ENCODE results near the gene LRBA. TPM values are rescaled to one million over a fixed set of nuclear protein-coding genes. Genes with fewer than 3 reads are reported as not detected.
A peak's percentile ranks its signal among the peaks of the same experiment; 100 is the strongest.

The LRBA gene
- total and polyA plus RNA-seq, 8 donors: 43.3 to 62.5 (median 52.3) TPM

DNA sequence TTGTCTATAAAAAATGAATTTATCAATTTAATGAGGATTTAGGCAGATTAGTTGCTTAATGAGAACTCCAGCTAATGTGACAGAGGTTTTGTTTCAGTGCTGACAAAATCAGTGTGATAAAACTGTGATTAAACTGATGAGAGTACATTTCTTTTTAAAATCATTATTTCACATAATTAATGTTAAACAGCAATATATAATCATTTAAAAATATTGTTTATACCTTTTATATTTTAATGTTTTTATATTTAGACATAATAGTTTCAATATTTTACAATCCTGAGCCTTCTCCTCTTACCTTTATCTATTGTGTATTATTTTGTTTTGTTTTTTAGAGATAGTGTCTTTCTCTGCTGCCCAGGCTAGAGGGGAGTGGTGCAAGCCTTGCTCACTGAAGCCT is 480.3 kb downstream of the LRBA start:
- no peak overlapping the region for H3K4me3 ChIP-seq
- DNase-seq (no peak), ATAC-seq (no peak)
- H3K27me3 ChIP-seq: no peaks in the 10 kb centered on the region
- H3K9me3 ChIP-seq: peaks cover 0 to 3% of the 10 kb centered on the region in 2 donors
- intact Hi-C loops (cut with DNase I): no loop called here
- TF ChIP-seq, protein P1, sequence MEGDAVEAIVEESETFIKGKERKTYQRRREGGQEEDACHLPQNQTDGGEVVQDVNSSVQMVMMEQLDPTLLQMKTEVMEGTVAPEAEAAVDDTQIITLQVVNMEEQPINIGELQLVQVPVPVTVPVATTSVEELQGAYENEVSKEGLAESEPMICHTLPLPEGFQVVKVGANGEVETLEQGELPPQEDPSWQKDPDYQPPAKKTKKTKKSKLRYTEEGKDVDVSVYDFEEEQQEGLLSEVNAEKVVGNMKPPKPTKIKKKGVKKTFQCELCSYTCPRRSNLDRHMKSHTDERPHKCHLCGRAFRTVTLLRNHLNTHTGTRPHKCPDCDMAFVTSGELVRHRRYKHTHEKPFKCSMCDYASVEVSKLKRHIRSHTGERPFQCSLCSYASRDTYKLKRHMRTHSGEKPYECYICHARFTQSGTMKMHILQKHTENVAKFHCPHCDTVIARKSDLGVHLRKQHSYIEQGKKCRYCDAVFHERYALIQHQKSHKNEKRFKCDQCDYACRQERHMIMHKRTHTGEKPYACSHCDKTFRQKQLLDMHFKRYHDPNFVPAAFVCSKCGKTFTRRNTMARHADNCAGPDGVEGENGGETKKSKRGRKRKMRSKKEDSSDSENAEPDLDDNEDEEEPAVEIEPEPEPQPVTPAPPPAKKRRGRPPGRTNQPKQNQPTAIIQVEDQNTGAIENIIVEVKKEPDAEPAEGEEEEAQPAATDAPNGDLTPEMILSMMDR (IDR thresholded peaks at IDR 0.05): no peak
- no peak overlapping the region for H3K27ac ChIP-seq
- no peaks in the 10 kb centered on the region for H3K4me1 ChIP-seq
- no peaks in the 10 kb centered on the region for H3K36me3 ChIP-seq

GRCh38 chr4:150533673-150534072 is 481.4 kb downstream of the LRBA start:
- intact Hi-C loops (cut with DNase I): no loop called here
- H3K27ac ChIP-seq: no peak overlapping the region
- no peak overlapping the region for H3K4me3 ChIP-seq
- H3K9me3 ChIP-seq: peaks cover 0 to 3% of the 10 kb centered on the region in 2 donors
- DNase-seq: no peak
- ATAC-seq: no peak
- H3K36me3 ChIP-seq: no peaks in the 10 kb centered on the region
- no peaks in the 10 kb centered on the region for H3K27me3 ChIP-seq
- no peaks in the 10 kb centered on the region for H3K4me1 ChIP-seq
- TF ChIP-seq, protein P1 (IDR thresholded peaks at IDR 0.05): no peak

- DNase-seq (no peak), ATAC-seq (no peak)
- TF ChIP-seq, protein P1 (IDR thresholded peaks at IDR 0.05): no peak
- Histone ChIP-seq H3K9me3 (no peaks in the 10 kb centered on the region), H3K27me3 (no peaks in the 10 kb centered on the region), H3K4me1 (no peaks in the 10 kb centered on the region), H3K27ac (no peak overlapping the region), H3K4me3 (no peak overlapping the region), H3K36me3 (no peaks in the 10 kb centered on the region)
- intact Hi-C loops (cut with DNase I): no loop called here
Observed at GRCh38 chr4:150525321-150525868, 489.7 kb downstream of the LRBA start.

- Histone ChIP-seq H3K9me3 (no peaks in the 10 kb centered on the region), H3K4me3 (no peak overlapping the region), H3K36me3 (no peaks in the 10 kb centered on the region), H3K27me3 (no peaks in the 10 kb centered on the region), H3K4me1 (no peaks in the 10 kb centered on the region), H3K27ac (no peak overlapping the region)
- intact Hi-C loops (cut with DNase I): no loop called here
- peak; percentile 21 for ATAC-seq
- DNase-seq: no peak
- TF ChIP-seq, protein P1 (IDR thresholded peaks at IDR 0.05): no peak
Observed at GRCh38 chr4:150518559-150518958, 496.5 kb downstream of the LRBA start.

DNA sequence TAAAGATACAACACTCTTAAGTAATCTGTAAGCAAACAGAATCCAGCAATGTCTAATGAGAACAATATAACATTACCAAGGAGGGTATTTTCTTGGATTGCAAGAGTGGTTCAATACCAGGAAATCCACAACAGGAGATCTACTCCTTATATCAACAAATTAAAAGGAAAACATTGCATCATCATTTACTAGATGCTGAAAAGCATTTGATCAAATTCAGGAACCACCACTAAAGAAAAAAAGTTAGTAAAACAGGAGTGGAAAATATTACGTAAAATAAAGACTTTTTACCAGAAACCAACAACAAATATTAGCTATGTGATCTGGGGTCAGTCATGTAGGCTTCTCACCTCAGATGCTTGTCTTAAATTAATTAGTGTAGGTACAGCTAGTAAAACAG is 499.9 kb downstream of the LRBA start:
- Histone ChIP-seq H3K4me1 (no peaks in the 10 kb centered on the region), H3K27ac (no peak overlapping the region), H3K9me3 (no peaks in the 10 kb centered on the region), H3K27me3 (no peaks in the 10 kb centered on the region), H3K4me3 (no peak overlapping the region), H3K36me3 (no peaks in the 10 kb centered on the region)
- intact Hi-C loops (cut with DNase I): no loop called here
- TF ChIP-seq, protein P1 (IDR thresholded peaks at IDR 0.05): no peak
- ATAC-seq (no peak), DNase-seq (no peak)
